Psoas muscle (tissue), 8 donors: ENCODE measurements around the gene CSRNP3. TPM values are rescaled to one million over a fixed set of nuclear protein-coding genes. Genes with fewer than 3 reads are reported as not detected.

Experiments used
- ATAC-seq, 4 donors: fragments of 200-7000 bp; cut with Tn5 transposase; one replicate each; pipeline ENCODE4 v1.9.1; 2020; ENCODE audit warnings: moderate library complexity in 3 of 4, mild to moderate bottlenecking in 2 of 4
- DNase-seq, 2 donors: peaks; one replicate each; pipeline ENCODE4 v3.0.0-alpha.2; 2020
- H3K27ac ChIP-seq: fragments of 200-600 bp; one replicate; pipeline ENCODE4 v1.8.0; 2022
- H3K27me3 ChIP-seq, 3 donors: fragments of 200-600 bp in 1 of 3; one replicate each; pipeline versions ENCODE4 v1.6.1 to v1.8.0; 2013 to 2022; ENCODE audit warnings: low read length in 2 of 3, mild to moderate bottlenecking in 2 of 3, moderate library complexity in 1 of 3; ENCODE audit not compliant: insufficient read depth in 3 of 3
- H3K36me3 ChIP-seq, 2 donors: fragments of 200-600 bp in 1 of 2; one replicate each; pipeline versions ENCODE4 v1.6.1 to v1.8.0; 2013 to 2022; ENCODE audit warnings: low read depth in 1 of 2, mild to moderate bottlenecking in 1 of 2, moderate library complexity in 1 of 2; ENCODE audit not compliant: insufficient read depth in 1 of 2
- H3K4me1 ChIP-seq: fragments of 200-600 bp; one replicate; pipeline ENCODE4 v1.8.0; 2022
- H3K4me3 ChIP-seq: fragments of 200-600 bp; one replicate; pipeline ENCODE4 v1.8.0; 2022; ENCODE audit warnings: mild to moderate bottlenecking
- H3K9me3 ChIP-seq: fragments of 200-600 bp; one replicate; pipeline ENCODE4 v1.8.0; 2022
- CTCF ChIP-seq: fragments of 200-600 bp; IDR thresholded peaks from one replicate; pipeline ENCODE4 v1.8.0; 2022; ENCODE audit warnings: antibody characterized with exemption
- WGBS, 3 donors: extraction: QIAGEN DNeasy Blood & Tissue Kit; methylation state at CpG; one replicate each; pipeline versions ENCODE4 v1.1.6 to v1.1.7; 2013; 5-methylcytosine and 5-hydroxymethylcytosine counted together
- intact Hi-C, 2 donors: fragments of 100-400 bp; cut with DNase I; formaldehyde crosslinking; loops; one replicate each; pipeline versions ENCODE4 v1.11.0 to v1.14.2; 2022
- polyA plus RNA-seq, 3 donors: library from polyadenylated mRNA; stranded (reverse); fragments of 200-250 nt; gene quantifications; one replicate each; pipeline ENCODE4 v1.2.3, GENCODE V29; 2013
- total RNA-seq, 4 donors: library from RNA; stranded (reverse); fragmentation: NEBNext Ultra II Directional in 2 of 4; extraction: Animal tissue kit (Norgen Biotek cat#: 25700) in 2 of 4; gene quantifications; one replicate each; pipeline versions ENCODE4 v1.2.1 to v1.2.4, GENCODE V29; 2021 to 2023
- donor health status: healthy with polysubstance abuse.
- donor health status: DM: no; HTN: no; CAD: no; lungs with moderate emphysema.
- donor health status: Bipolar disorder and iron deficiency.
- donor health status: healthy.
- donor health status: DM: yes; HTN: yes; CAD: no.
- donor health status: DM: no; HTN: no; CAD: no.
- donor health status: DM: no; HTN: no; CAD: no.
- donor health status: DM: yes; HTN: yes; CAD: no.

Gene CSRNP3
- total and polyA plus RNA-seq, 7 donors, result 0.04 to 1.6 (median 0.13) TPM; not detected in 1

GRCh38 chr2:165623161-165623560 lies 153.7 kb downstream of the CSRNP3 start:
- intact Hi-C loops, result no loop called here
- 96 to 97% (median 97%) methylated on average over 10 of the region's 10 CpGs for WGBS, 3 donors
- TF ChIP-seq CTCF, result no peak

GRCh38 chr2:165623783-165624469 lies 154.4 kb downstream of the CSRNP3 start:
- no peak overlapping the region for H3K4me3 ChIP-seq
- no peak for TF ChIP-seq CTCF
- ATAC-seq (no peak), DNase-seq (no peak)
- H3K9me3 ChIP-seq, result no peaks in the 10 kb centered on the region
- H3K4me1 ChIP-seq, result no peaks in the 10 kb centered on the region
- 94 to 95% (median 94%) methylated on average over 6 of the region's 6 CpGs for WGBS, 3 donors
- intact Hi-C loops, result no loop called here
- H3K27me3 ChIP-seq, result no peaks in the 10 kb centered on the region
- H3K36me3 ChIP-seq, result no peaks in the 10 kb centered on the region
- no peak overlapping the region for H3K27ac ChIP-seq

More at GRCh38 chr2:165623161-165623560, 153.7 kb downstream of the CSRNP3 start:
- no peak for DNase-seq
- no peak overlapping the region for H3K27ac ChIP-seq
- H3K36me3 ChIP-seq, result no peaks in the 10 kb centered on the region
- no peaks in the 10 kb centered on the region for H3K4me1 ChIP-seq
- H3K4me3 ChIP-seq, result no peak overlapping the region
- H3K9me3 ChIP-seq, result no peaks in the 10 kb centered on the region
- ATAC-seq, result no peak
- no peaks in the 10 kb centered on the region for H3K27me3 ChIP-seq

GRCh38 chr2:165624470-165624800 lies 154.9 kb downstream of the CSRNP3 start:
- WGBS, 3 donors, result 52 to 62% (median 57%) methylated on average over 1 of the region's 1 CpG
- intact Hi-C loops, result no loop called here
- no peak for ATAC-seq

GRCh38 chr2:165627470-165627869 lies 158.0 kb downstream of the CSRNP3 start:
- no peak for DNase-seq
- no peaks in the 10 kb centered on the region for H3K9me3 ChIP-seq
- no peaks in the 10 kb centered on the region for H3K36me3 ChIP-seq
- H3K4me3 ChIP-seq, result no peak overlapping the region
- no peak for TF ChIP-seq CTCF
- no peaks in the 10 kb centered on the region for H3K27me3 ChIP-seq
- ATAC-seq, result no peak
- H3K4me1 ChIP-seq, result no peaks in the 10 kb centered on the region
- no peak overlapping the region for H3K27ac ChIP-seq
- intact Hi-C loops, result no loop called here
- 93 to 96% (median 94%) methylated on average over 3 of the region's 3 CpGs for WGBS, 3 donors

More at GRCh38 chr2:165624470-165624800, 154.9 kb downstream of the CSRNP3 start:
- H3K9me3 ChIP-seq, result no peaks in the 10 kb centered on the region
- no peak overlapping the region for H3K27ac ChIP-seq
- no peaks in the 10 kb centered on the region for H3K27me3 ChIP-seq
- no peaks in the 10 kb centered on the region for H3K36me3 ChIP-seq
- no peaks in the 10 kb centered on the region for H3K4me1 ChIP-seq
- no peak for DNase-seq
- no peak for TF ChIP-seq CTCF
- no peak overlapping the region for H3K4me3 ChIP-seq

- no peak for ATAC-seq
- no peak for DNase-seq
- no peak for TF ChIP-seq CTCF
- Histone ChIP-seq H3K27ac (no peak overlapping the region), H3K4me1 (no peaks in the 10 kb centered on the region), H3K9me3 (no peaks in the 10 kb centered on the region), H3K36me3 (no peaks in the 10 kb centered on the region), H3K4me3 (no peak overlapping the region), H3K27me3 (no peaks in the 10 kb centered on the region)
- intact Hi-C loops, result no loop called here
- 95 to 96% (median 96%) methylated on average over 2 of the region's 2 CpGs for WGBS, 3 donors
These were observed 160.3 kb downstream of the CSRNP3 start for GRCh38 chr2:165629776-165630175.
